H1 (cell line): ENCODE data around the gene ZNF211. TPM values are rescaled to one million over a fixed set of nuclear protein-coding genes. Genes with fewer than 3 reads are reported as not detected.

Experiments
- CHD1 ChIP-seq: IDR thresholded peaks from 2 replicates; pipeline ENCODE4 v1.6.1; 2012; ENCODE audit warnings: low read depth, low read length, improper control_type of control experiment
- POLR2A ChIP-seq, 2 experiments: IDR thresholded peaks; 1 replicate in 1 of 2; 2 replicates in 1 of 2; pipeline ENCODE4 v1.6.1; 2011; ENCODE audit warnings: low read depth in 2 of 2, low read length in 2 of 2, mild to moderate bottlenecking in 2 of 2; ENCODE audit errors: control extremely low read depth in 1 of 2
- polyA plus RNA-seq, 7 experiments: library from polyadenylated mRNA; depleted of rRNA in 3 of 7; stranded (reverse) in 5 of 7; unstranded in 2 of 7; fragments of >200 nt in 5 of 7; fragments of 200-250 nt in 2 of 7; gene quantifications; 1 replicate in 5 of 7; 2 replicates in 1 of 7; 4 replicates in 1 of 7; pipeline versions ENCODE4 v1.2.1 to v1.2.3, GENCODE V29; 2011 to 2013; ENCODE audit warnings: missing spikeins in 2 of 7, mixed read lengths in 2 of 7
- total RNA-seq: library from RNA; stranded (reverse); fragmentation: NEBNext Ultra II Directional; extraction: Animal tissue kit (Norgen Biotek cat#: 25700); gene quantifications from 2 replicates; pipeline ENCODE4 v1.2.1, GENCODE V29; 2021
- TF ChIP-seq, protein P1 (sequence below), 3 experiments: IDR thresholded peaks; 1 replicate in 2 of 3; 2 replicates in 1 of 3; pipeline versions ENCODE4 v1.5.1 to v1.6.1; 2011; ENCODE audit warnings: low read length in 3 of 3, mild to moderate bottlenecking in 3 of 3, inconsistent platforms in 2 of 3, low read depth in 1 of 3, moderate library complexity in 1 of 3; ENCODE audit not compliant: insufficient read depth in 1 of 3; ENCODE audit errors: control extremely low read depth in 1 of 3

Gene ZNF211
- total and polyA plus RNA-seq, 2 of the 8 experiments (the other 6 are each of a cell fraction or from before 2014, with no cell fraction given): 7.5 to 15.7 TPM

DNA sequence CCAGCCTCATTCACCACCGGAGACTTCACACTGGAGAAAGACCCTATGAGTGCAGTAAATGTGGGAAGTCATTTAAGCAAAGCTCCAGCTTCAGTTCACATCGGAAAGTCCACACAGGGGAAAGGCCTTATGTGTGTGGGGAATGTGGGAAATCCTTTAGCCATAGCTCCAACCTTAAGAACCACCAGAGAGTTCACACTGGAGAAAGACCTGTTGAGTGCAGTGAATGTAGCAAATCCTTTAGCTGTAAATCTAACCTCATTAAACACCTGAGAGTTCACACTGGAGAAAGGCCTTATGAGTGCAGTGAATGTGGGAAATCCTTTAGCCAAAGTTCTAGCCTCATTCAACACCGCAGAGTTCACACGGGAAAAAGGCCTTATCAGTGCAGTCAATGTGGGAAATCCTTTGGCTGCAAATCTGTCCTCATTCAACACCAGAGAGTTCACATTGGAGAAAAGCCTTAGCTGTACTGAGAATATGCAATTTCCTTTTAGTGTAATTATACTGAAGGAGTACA lies 8.8 kb downstream of the ZNF211 start (continued):
- TF ChIP-seq POLR2A (IDR thresholded peaks at IDR 0.05; ENCODE audit: control extremely low read depth in 1 of 2, low read depth in 2 of 2, low read length in 2 of 2) (no peak), CHD1 (no peak)
- TF ChIP-seq, protein P1, sequence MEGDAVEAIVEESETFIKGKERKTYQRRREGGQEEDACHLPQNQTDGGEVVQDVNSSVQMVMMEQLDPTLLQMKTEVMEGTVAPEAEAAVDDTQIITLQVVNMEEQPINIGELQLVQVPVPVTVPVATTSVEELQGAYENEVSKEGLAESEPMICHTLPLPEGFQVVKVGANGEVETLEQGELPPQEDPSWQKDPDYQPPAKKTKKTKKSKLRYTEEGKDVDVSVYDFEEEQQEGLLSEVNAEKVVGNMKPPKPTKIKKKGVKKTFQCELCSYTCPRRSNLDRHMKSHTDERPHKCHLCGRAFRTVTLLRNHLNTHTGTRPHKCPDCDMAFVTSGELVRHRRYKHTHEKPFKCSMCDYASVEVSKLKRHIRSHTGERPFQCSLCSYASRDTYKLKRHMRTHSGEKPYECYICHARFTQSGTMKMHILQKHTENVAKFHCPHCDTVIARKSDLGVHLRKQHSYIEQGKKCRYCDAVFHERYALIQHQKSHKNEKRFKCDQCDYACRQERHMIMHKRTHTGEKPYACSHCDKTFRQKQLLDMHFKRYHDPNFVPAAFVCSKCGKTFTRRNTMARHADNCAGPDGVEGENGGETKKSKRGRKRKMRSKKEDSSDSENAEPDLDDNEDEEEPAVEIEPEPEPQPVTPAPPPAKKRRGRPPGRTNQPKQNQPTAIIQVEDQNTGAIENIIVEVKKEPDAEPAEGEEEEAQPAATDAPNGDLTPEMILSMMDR (IDR thresholded peaks at IDR 0.05; ENCODE audit: control extremely low read depth in 1 of 3, insufficient read depth in 1 of 3, low read depth in 1 of 3, low read length in 3 of 3): no peak
